LHCN-M2 (cell line): ENCODE data around the gene MKI67. TPM values are rescaled to one million over a fixed set of nuclear protein-coding genes. Genes with fewer than 3 reads are reported as not detected.
A peak's percentile ranks its signal among the peaks of the same experiment; 100 is the strongest.
"Not testable (repeated sequence)": the region's sequence is repeated elsewhere in the genome, so short reads cannot be mapped to it uniquely, and the experiment has no call there.

Experiments
- DNase-seq: peaks from one replicate; pipeline ENCODE4 v3.0.0-alpha.2; 2012; ENCODE audit warnings: low read depth
- polyA plus RNA-seq: library from polyadenylated mRNA; unstranded; fragments of >200 nt; gene quantifications from one replicate; pipeline ENCODE4 v1.2.1, GENCODE V29; 2012; ENCODE audit warnings: missing spikeins
- total RNA-seq: library from RNA; depleted of rRNA; stranded (reverse); fragments of >200 nt; gene quantifications from 2 replicates; pipeline ENCODE4 v1.2.3, GENCODE V29; 2014; rRNA removed

Gene MKI67, protein sequence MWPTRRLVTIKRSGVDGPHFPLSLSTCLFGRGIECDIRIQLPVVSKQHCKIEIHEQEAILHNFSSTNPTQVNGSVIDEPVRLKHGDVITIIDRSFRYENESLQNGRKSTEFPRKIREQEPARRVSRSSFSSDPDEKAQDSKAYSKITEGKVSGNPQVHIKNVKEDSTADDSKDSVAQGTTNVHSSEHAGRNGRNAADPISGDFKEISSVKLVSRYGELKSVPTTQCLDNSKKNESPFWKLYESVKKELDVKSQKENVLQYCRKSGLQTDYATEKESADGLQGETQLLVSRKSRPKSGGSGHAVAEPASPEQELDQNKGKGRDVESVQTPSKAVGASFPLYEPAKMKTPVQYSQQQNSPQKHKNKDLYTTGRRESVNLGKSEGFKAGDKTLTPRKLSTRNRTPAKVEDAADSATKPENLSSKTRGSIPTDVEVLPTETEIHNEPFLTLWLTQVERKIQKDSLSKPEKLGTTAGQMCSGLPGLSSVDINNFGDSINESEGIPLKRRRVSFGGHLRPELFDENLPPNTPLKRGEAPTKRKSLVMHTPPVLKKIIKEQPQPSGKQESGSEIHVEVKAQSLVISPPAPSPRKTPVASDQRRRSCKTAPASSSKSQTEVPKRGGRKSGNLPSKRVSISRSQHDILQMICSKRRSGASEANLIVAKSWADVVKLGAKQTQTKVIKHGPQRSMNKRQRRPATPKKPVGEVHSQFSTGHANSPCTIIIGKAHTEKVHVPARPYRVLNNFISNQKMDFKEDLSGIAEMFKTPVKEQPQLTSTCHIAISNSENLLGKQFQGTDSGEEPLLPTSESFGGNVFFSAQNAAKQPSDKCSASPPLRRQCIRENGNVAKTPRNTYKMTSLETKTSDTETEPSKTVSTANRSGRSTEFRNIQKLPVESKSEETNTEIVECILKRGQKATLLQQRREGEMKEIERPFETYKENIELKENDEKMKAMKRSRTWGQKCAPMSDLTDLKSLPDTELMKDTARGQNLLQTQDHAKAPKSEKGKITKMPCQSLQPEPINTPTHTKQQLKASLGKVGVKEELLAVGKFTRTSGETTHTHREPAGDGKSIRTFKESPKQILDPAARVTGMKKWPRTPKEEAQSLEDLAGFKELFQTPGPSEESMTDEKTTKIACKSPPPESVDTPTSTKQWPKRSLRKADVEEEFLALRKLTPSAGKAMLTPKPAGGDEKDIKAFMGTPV (N-terminal part only)
- total RNA-seq: 54.4 and 87.8 TPM in 2 replicates
- 20.3 TPM for polyA plus RNA-seq

DNA sequence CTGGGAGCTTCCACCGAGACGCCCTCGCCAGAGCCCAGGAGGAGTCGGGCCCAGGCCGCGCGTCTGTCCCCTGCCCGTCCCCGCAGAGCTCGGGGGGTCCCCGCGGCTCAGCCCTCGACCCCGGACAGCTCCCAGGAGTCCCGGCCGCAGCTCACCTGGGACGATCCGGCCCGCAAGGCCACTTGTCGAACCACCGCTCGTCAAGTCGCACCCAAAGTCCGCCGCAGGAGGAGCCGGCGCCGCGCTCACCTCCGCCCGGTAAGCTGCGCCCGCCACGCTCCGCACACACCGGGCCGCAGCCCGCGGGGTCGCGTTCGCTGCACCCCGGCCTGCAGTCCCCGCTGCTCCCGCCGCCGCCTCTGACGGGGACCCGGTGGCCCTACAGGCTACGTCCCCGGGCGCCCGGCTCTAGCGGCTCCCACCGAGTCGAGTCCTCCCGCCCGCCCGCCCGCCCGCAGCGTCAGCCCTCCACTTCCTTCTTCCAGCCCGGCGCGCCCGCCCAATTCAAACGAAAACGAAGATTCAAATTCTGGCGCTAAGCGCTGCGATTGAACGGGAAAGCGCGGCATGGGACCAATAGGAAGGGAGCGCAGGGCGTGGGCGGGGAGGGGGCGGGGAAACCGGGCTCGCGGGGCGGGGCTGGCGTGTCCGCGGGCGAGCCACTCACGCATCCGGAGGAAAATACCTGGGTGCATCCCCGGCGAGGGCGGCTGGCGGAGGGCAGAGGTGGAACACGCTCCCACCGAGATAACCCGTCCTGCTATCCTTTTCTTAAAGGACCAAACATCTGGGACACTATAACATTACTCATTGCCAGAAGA is at the start of gene MKI67:
TSS of gene MKI67 (minus strand) at position 480 of the 821 bp plus-strand sequence. CDS start 756 bp downstream, outside the sequence.
- DNase-seq: peak; percentile 91

DNA sequence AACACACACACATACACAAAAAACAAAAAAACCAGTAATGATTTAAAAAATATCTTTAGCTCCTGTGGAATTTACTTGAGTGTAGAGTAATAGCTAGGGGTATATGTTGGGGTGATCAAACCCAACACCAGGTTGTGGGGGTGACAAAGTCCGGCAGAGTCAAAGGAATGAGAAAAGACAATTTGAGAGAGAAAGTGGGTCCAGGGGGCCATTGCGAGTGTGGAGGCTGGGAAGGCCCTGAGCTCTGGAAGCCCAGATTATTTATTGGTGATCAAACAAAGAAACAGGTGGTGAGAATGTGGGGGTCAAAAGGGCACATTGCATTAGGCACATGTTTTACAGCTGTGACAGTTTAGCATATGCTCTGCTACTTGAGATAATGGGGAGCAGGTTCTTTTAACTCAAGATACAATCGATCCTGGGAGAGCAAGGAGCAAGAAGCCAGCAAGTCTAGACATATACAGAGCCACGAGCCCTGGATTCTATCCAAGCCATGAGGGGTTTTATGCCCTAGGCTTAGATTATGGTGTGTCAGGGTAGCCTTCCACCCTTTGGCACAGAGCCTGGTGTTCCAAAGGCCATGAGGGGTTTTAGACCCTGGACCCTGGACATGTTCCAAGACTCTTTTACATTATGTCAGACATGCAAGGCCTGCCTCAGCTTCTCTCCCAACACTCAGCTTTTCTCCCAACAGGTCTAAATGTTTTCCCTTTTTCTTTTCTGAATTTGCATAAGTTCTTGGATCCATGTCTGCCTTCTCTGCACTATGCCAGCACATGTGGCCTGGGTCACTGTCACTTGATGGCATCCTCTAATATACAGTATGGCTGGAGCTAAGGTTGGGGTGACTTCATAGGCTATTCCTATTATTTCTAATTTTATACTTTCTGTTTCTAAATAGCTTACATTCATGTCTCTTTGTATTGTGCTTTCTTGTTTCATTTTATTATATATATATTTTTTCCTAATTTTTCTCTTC is 48.6 kb upstream of the MKI67 start:
- DNase-seq: no peak

DNA sequence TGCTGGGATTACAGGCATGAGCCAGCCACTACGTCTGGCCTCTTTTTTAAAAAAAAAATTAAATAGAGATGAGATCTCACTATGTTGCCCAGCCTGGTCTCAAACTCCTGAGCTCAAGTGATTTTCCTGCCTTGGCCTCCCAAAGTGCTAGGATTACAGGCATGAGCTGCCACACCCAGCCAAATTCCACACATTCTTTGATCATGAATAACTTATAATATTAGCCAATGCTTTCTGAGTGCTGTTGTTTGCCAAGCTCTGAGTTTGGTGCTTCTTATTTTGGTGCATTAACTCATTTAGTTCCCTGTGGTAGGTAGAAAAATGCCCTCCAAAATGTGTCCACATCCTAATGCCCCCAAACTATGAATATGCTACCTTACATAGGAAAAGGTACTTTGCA is 47.2 kb upstream of the MKI67 start:
- DNase-seq: peak; percentile 31

DNA sequence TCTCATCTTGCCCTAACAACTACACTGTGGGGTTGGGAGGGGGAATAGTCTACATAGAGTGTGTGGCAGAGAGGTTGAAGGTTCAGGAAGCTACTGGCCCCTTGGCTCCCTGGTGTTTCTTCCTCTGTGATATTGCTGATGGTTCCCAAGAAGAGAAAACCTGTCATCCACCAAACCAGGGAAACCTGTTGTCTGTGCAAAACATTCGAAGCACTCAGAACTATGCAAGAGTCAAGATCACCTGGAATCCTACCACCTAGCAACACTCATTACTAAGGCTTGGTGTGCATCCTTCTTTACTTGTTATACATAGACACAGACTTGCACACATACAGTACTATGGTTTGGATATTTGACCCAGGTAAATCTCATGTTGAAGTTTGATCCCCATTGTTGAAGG is 46.5 kb upstream of the MKI67 start:
- no peak for DNase-seq

DNA sequence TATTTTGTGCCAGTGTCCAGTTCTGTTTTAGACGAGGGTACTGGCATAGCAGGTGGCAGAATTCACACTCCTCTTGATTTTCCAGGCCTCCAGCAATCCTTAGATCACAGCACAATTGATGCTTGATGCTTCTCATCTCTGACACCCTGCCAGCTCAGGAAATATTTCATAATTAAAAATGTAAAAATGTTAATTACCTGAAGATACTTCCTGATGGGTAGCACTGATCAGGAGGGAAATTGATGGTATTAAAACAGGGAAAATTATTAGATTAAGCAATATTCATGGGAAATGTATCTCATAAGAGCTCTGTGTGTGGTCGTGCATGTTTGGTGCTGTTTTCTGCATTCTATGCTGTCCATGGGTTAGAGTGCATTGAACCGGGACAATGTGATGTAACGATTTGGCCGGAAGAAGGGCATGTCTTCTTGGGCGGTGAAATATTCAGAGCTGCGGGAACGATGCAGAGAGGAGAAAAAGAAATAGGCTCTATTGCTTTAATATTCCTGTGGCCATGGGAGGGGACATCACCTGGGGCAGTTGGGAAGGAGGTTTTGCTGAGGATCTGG is 43.7 kb upstream of the MKI67 start:
- DNase-seq: no peak

DNA sequence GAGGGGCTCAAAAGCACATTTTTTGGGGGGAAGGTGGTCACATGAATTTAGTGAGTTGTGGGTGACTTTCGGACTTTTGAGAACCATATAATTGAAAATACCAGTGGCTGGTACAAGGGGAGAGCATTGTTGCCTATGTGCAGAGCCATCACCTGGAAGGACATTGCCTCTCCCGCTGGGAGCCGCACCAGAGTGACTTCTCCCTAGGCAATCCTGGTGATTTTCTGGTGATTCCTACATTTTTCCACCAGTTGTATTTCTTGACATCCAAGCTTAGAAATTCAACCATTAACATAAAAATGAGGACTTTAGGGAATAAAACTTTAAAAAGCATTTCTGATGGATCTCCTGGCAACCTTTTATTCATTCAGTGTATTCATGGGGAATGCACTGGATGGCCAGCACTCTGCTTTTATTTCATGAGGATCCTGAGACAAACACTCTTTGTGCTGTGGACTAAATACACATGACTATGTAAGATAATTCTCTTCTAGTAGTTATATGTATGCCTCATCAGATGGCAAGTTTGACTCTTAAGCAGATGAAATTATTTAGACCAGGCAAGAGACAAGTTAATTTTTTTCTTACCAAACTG is 41.8 kb upstream of the MKI67 start:
- no peak for DNase-seq

DNA sequence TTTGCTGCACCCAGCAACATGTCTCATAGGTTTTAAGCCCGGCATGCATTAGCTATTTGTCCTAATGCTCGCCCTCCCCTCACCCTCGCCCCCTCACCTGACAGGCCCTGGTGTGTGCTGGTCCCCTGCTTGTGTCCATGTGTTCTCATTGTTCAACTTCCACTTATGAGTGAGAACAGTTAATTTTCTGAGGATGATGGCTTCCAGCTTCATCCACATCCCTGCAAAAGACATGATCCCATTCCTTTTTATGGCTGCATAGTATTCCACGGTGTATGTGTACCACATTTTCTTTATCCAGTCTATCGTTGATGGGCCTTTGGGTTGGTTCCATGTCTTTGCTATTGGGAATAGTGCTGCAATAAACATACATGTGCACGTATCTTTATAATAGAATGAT is 40.9 kb upstream of the MKI67 start:
- not testable (repeated sequence) for DNase-seq

DNA sequence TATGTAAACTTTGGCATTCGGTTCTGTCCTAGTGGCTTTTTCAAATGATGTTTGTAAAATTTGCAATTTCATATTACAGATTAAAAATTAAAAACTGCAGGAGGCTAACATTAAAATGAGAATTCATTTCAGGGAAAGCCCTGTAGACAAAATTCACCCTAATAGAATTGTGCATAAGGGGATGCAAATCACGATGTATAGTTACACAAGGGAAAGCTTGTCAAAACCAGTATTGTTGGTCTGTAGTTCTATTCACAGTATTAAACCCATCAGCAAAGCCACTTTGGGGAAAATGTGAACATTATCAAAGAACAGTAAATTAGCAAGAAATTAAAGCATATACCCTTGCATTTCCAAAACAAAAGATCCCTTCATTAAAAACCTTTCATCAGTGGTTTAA is 39.9 kb upstream of the MKI67 start:
- DNase-seq: no peak

DNA sequence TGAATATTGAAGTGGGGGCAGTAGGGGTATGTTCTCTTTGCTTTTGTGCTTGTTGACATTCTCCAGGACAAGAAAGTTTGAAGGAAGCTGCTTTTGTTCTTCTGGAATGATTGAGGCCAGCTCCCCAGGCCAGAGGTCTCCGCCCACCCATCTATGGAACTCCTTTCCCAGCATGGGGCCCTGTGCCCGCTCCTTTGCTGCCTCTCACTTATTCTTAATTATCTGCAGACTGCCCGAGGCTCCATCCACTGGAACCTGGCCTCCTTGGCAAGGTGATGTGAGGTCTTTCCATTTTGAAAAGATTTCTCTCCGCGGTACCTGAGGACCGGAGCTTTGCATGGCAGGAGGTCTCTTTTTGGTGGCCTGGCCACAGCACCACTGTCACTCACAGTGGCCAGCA is 39.3 kb upstream of the MKI67 start:
- no peak for DNase-seq

DNA sequence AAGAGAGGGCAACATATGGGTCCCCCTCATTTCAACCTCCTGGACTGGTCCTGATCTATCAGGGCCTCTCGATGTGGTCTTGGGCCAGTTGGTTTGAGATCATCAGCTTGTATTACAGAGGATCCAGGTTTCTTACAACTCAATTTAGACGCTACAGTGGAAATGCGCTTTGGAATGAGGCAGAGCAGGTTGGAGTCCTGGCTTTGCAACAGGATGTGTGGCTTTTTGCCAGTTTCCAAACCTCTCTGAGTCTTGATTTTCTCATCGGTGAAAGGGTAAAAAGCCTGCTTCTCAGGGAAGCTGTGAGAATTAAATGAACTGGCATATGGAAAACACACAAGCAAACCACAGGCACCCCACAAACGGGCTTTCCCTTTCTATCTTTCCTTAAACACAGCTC is 37.5 kb upstream of the MKI67 start:
- no peak for DNase-seq

DNA sequence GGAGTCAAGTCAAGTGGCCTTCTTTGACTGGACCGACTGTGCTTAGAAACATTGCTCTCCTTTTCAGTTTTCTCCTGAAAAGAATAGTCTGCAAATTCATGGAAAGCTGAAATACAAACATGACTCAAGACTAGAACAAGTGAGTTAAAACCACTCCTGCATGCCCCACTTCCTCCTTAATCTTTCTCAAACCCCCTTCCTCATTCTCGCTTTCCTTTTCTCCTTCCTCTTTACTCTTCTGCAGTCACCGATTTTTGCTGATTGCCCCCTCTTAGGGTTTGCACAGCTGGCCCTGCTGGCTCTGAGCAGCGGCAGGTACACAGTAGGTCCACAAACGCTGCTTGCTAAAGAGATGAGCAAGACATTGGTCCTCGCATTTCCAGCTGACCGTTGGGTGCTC is 34.8 kb upstream of the MKI67 start:
- DNase-seq: no peak

DNA sequence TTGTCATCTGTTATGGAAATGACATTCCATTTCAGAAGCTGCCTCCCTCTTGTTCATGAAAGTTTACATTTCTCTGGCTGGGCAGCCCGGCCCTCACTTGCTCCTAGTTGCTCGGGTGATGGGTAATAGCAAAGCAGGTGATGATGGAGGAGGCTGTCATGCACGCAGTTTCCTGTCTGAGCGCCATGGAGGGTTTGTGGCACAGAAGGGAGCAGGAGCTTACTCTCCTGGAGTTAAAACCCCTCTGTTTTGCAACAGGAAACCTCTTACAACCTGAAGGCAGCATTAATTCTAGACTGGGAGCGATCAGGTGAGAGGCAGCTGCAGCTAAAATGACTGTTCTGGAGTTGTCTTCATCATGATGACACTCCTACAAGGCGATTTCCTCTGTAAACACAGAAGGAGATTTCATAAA is 34.1 kb upstream of the MKI67 start:
- DNase-seq: no peak

DNA sequence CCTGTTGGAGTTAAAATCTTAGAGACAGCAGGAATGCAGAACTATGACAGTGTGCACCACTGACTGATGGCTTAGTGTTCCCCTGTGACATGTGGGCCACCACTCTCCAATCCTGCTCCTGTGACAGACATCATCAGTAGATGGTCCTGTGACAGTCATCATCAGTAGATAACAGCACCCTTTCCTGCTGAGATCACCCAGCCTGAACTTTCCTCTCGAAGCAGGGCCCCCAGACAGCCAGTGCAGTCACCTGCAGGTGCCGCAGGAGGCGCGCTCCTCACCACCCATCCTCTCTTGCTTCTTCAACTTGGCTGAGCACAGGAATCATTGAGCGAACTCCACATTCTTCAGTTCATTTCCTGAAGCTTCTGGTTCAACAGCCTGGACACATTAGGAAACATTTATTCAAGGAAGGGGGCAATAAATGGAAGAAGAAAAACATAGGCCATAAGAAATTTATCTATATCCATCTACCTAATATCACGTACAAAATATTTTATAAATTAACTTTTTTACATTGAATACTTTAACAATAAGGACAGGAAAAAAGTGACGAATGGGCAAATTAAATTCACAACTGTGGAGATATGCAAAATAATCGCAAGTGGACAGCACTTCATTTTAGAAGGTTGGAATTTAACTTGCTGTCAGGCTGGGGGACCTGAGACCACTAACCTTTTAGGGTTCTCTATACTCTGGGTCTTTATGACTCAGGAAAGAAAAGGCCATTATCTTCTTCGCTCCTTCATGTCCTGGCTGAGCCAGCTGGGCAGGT is 32.0 kb upstream of the MKI67 start:
- DNase-seq: no peak

DNA sequence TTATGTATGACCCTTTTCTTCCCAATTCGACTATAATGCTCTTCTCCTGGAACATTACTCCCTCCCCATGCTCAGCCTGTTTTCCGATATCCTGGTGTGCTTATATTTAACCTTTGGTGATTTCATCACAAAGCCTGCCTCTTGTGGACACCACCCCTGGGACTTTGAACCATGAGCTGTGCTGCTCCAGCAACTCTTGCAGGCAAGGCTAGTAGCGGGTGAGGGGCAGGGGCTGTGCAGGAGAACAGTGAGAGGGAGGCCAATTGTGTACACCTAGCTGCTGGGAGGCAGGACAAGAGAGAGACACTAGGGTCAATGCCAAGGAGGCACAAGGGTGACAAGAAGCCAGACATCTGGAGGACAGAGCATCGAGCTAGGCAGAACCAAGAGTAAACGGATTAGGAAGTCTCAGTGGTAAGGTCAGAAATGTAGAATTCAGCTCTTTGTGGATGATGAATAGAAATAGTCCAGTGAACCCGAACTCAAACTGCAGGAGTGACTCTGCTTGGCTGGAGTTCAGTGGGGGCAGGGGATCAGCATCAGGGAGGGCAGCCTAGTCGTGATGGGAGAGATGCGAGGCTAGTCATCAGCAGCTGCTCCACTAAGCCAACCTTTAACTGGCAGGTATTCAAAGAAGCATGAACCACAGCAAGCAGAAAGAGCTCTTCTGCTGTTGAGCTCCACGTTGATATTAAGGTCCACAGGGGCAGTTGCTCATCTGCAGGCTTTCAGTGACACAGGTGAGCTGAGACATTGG is 31.0 kb upstream of the MKI67 start:
- no peak for DNase-seq

DNA sequence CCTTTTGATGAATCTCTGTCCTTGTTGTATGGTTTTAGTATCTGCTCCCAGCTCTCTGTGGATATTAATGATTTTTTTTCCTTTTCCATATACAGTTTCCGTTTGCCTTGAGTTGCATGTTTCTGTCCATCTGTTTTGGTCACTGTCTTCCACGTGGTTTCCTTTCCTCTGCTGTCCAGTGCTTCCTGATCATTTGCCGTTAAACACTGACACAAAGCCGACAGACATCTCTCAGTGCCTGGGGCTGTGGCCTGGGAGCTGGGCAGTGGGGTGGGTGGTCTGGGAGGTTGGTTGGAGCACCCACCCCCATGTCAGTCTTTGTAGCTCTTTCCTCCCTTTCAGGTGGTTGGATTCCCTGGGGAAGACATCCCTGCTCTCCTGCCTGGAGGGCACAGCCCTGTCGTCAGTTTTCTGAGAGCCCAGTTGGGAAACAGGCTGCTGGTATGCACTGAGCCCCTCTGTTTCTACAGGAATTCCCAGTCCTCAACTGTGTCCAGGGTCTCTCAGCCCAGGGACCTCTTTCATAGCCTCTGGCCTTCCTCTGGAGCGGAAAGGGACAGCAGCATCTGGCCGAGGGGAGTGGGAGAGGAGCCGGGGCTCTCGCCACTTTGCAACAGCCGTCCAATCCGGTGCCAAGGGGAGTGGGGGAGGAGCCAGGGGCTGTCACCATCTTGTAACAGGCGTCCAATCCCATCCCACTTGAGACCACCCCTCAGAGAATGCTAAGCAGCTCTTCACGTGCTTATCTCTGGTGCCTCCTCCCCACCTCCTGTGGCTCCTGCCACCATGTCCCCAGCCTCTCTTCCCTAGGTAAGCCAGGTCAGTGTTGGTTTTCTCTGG is 26.7 kb upstream of the MKI67 start:
- no peak for DNase-seq

DNA sequence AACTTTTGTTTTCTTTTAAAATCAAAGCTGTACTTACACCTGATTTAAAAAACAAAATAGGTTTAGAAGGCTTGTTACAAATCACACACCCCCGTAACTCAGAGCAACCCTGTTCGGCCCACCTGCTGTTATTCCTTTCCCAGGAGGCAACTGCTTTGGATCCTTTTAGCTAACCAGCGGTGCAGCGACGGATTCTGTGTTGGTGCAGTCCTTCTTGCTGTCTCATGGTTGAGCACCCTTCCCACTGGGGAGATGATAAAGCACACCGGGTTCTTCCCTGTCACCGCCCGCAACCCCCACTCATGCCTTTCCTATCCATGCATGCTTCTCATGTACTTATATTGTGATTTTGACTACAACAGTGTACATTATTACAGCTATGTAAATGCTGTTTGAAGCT is 24.8 kb upstream of the MKI67 start:
- no peak for DNase-seq

DNA sequence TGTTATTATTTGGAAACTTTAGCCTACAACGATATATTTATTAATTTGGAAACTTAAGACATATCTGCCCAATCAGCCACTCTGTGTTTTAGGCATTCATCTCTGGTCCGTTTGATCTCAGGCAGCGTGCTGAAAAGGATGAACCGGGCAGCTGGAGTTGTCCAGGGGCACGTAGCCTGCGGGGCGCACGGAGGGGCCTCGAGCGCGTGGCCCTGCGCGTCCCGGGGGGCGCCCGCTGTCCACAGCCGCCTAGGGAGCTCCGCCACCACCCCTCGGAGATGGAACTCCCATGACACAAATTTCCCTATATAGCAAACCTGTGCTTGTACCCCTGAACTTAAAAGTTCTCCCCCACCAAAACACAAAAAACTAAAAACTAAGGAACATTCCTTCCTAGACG is 24.3 kb upstream of the MKI67 start:
- DNase-seq: no peak
